Ecto neural progenitor cell (in vitro differentiated cells): ENCODE measurements around the gene GOLGA6D.
"Not testable (repeated sequence)": the region's sequence is repeated elsewhere in the genome, so short reads cannot be mapped to it uniquely, and the experiment has no call there.

Experiments
- DNase-seq: peaks from one replicate; pipeline ENCODE4 v3.0.0-alpha.2; 2018; ENCODE audit warnings: low spot score

Gene GOLGA6D

GRCh38 chr15:75278497-75278896, 4.1 kb upstream of the GOLGA6D start:
- DNase-seq: peak; percentile 3

- DNase-seq: not testable (repeated sequence)
Observed at GRCh38 chr15:75284152-75284551, 1.5 kb downstream of the GOLGA6D start.

GRCh38 chr15:75293660-75294059, 11.0 kb downstream of the GOLGA6D start:
- DNase-seq: not testable (repeated sequence)

- not testable (repeated sequence) for DNase-seq
Observed at GRCh38 chr15:75298541-75299310, 16.1 kb downstream of the GOLGA6D start.

GRCh38 chr15:75299311-75299688, 16.7 kb downstream of the GOLGA6D start:
- DNase-seq: not testable (repeated sequence)

GRCh38 chr15:75300026-75300425, 17.4 kb downstream of the GOLGA6D start:
- DNase-seq: not testable (repeated sequence)

- DNase-seq: no peak
Observed at GRCh38 chr15:75302318-75302717, 19.7 kb downstream of the GOLGA6D start.

- not testable (repeated sequence) for DNase-seq
Observed at GRCh38 chr15:75302753-75303152, 20.1 kb downstream of the GOLGA6D start.

GRCh38 chr15:75306188-75306587, 23.6 kb downstream of the GOLGA6D start:
- no peak for DNase-seq

- DNase-seq: peak; percentile 70
Observed at GRCh38 chr15:75307778-75308390, 25.2 kb downstream of the GOLGA6D start.

GRCh38 chr15:75309711-75310110, 27.1 kb downstream of the GOLGA6D start:
- DNase-seq: no peak

- not testable (repeated sequence) for DNase-seq
Observed at GRCh38 chr15:75312548-75312947, 29.9 kb downstream of the GOLGA6D start.

GRCh38 chr15:75313116-75313845, 30.6 kb downstream of the GOLGA6D start:
- peak; percentile 29 for DNase-seq

- DNase-seq: peak; percentile 10
Observed at GRCh38 chr15:75314552-75315290, 32.1 kb downstream of the GOLGA6D start.

- DNase-seq: not testable (repeated sequence)
Observed at GRCh38 chr15:75319231-75319897, 36.7 kb downstream of the GOLGA6D start.

- no peak for DNase-seq
Observed at GRCh38 chr15:75321711-75322110, 39.1 kb downstream of the GOLGA6D start.

- no peak for DNase-seq
Observed at GRCh38 chr15:75325922-75326321, 43.3 kb downstream of the GOLGA6D start.

GRCh38 chr15:75327005-75327404, 44.4 kb downstream of the GOLGA6D start:
- no peak for DNase-seq

- DNase-seq: no peak
Observed at GRCh38 chr15:75327491-75327890, 44.9 kb downstream of the GOLGA6D start.

GRCh38 chr15:75328493-75329314, 46.1 kb downstream of the GOLGA6D start:
- no peak for DNase-seq

GRCh38 chr15:75329571-75329970, 46.9 kb downstream of the GOLGA6D start:
- DNase-seq: no peak
